Suprapubic skin (tissue), 4 donors: ENCODE data around the gene MEIOB. TPM values are rescaled to one million over a fixed set of nuclear protein-coding genes. Genes with fewer than 3 reads are reported as not detected.

Experiments
- DNase-seq, 2 donors: peaks; one replicate each; pipeline ENCODE4 v3.0.0-alpha.2; 2019; ENCODE audit warnings: low spot score in 2 of 2
- H3K27ac ChIP-seq: fragments of 200-600 bp; sonication (generic); one replicate; pipeline ENCODE4 v1.5.1; 2019
- H3K27me3 ChIP-seq: fragments of 200-600 bp; sonication (generic); one replicate; pipeline ENCODE4 v1.5.1; 2019
- H3K36me3 ChIP-seq: fragments of 200-600 bp; sonication (generic); one replicate; pipeline ENCODE4 v1.5.1; 2019
- H3K4me1 ChIP-seq: fragments of 200-600 bp; sonication (generic); one replicate; pipeline ENCODE4 v1.5.1; 2019
- H3K4me3 ChIP-seq: fragments of 200-600 bp; sonication (generic); one replicate; pipeline ENCODE4 v1.5.1; 2019; ENCODE audit warnings: mild to moderate bottlenecking
- H3K9me3 ChIP-seq: fragments of 200-600 bp; sonication (generic); one replicate; pipeline ENCODE4 v1.5.1; 2019
- CTCF ChIP-seq, 2 donors: fragments of 200-600 bp in 1 of 2; fragments of 450-650 bp in 1 of 2; sonication (generic) in 1 of 2; IDR thresholded peaks; one replicate each; pipeline ENCODE4 v1.5.1; 2016 to 2019; ENCODE audit warnings: antibody characterized with exemption in 2 of 2, mild to moderate bottlenecking in 1 of 2, moderate library complexity in 1 of 2
- EP300 ChIP-seq: sonication (generic); formaldehyde crosslinking; IDR thresholded peaks from one replicate; pipeline ENCODE4 v1.6.1; 2017; ENCODE audit warnings: antibody characterized with exemption
- POLR2A ChIP-seq, 2 donors: fragments of 450-650 bp; IDR thresholded peaks; one replicate each; pipeline ENCODE4 v1.6.1; 2017; ENCODE audit warnings: antibody characterized with exemption in 2 of 2, mild to moderate bottlenecking in 2 of 2, moderate library complexity in 2 of 2
- POLR2AphosphoS5 ChIP-seq, 3 donors: sonication (generic); formaldehyde crosslinking; IDR thresholded peaks; one replicate each; pipeline ENCODE4 v1.6.1; 2017; ENCODE audit warnings: antibody characterized with exemption in 3 of 3
- WGBS: methylation state at CpG from one replicate; pipeline ENCODE4 v1.1.5; 2018; 5-methylcytosine and 5-hydroxymethylcytosine counted together
- total RNA-seq, 4 donors: library from RNA; depleted of rRNA; stranded (reverse); fragments of >200 nt; gene quantifications; one replicate each; pipeline ENCODE4 v1.1.0, GENCODE V29; 2016

The MEIOB gene
- total RNA-seq, 4 donors from 2014 or later: 0.29 to 0.68 TPM; not detected in 2

GRCh38 chr16:1903845-1904840 lies 32.2 kb upstream of the MEIOB start:
- H3K4me1 ChIP-seq: peaks cover 25% of the 10 kb centered on the region

GRCh38 chr16:1903220-1903574 lies 31.2 kb upstream of the MEIOB start:
- no peak for TF ChIP-seq POLR2A (IDR thresholded peaks at IDR 0.05)
- TF ChIP-seq CTCF (IDR thresholded peaks at IDR 0.05): no peak
- TF ChIP-seq POLR2AphosphoS5 (IDR thresholded peaks at IDR 0.05): no peak
- no peak for TF ChIP-seq EP300
- H3K27me3 ChIP-seq: peaks cover 21% of the 10 kb centered on the region
- DNase-seq: no peak
- no peak overlapping the region for H3K4me3 ChIP-seq
- no peaks in the 10 kb centered on the region for H3K9me3 ChIP-seq
- peaks cover 25% of the 10 kb centered on the region for H3K4me1 ChIP-seq
- WGBS: 54% methylated on average over 7 of the region's 13 CpGs
- no peaks in the 10 kb centered on the region for H3K36me3 ChIP-seq
- no peak overlapping the region for H3K27ac ChIP-seq

More at GRCh38 chr16:1903845-1904840, 32.2 kb upstream of the MEIOB start:
- H3K4me3 ChIP-seq: no peak overlapping the region
- H3K36me3 ChIP-seq: no peaks in the 10 kb centered on the region
- WGBS: 62% methylated on average over 14 of the region's 22 CpGs
- DNase-seq: no peak
- H3K9me3 ChIP-seq: no peaks in the 10 kb centered on the region
- H3K27me3 ChIP-seq: peaks cover 23% of the 10 kb centered on the region
- TF ChIP-seq CTCF (IDR thresholded peaks at IDR 0.05): no peak
- H3K27ac ChIP-seq: no peak overlapping the region

- TF ChIP-seq POLR2A (IDR thresholded peaks at IDR 0.05): no peak
- no peak for TF ChIP-seq POLR2AphosphoS5 (IDR thresholded peaks at IDR 0.05)
- no peak for TF ChIP-seq CTCF (IDR thresholded peaks at IDR 0.05)
- no peak for TF ChIP-seq EP300
- Histone ChIP-seq H3K4me1 (peaks cover 22% of the 10 kb centered on the region), H3K27me3 (peaks cover 17% of the 10 kb centered on the region), H3K9me3 (no peaks in the 10 kb centered on the region), H3K36me3 (no peaks in the 10 kb centered on the region), H3K27ac (no peak overlapping the region), H3K4me3 (no peak overlapping the region)
- no peak for DNase-seq
- 73% methylated on average over 8 of the region's 20 CpGs for WGBS
Observed at GRCh38 chr16:1902547-1903219, 30.7 kb upstream of the MEIOB start.

- no peak overlapping the region for H3K27ac ChIP-seq
- peaks cover 16% of the 10 kb centered on the region for H3K4me1 ChIP-seq
- no peaks in the 10 kb centered on the region for H3K9me3 ChIP-seq
- WGBS: 82% methylated on average over 9 of the region's 9 CpGs
- H3K36me3 ChIP-seq: no peaks in the 10 kb centered on the region
- H3K27me3 ChIP-seq: peaks cover 18% of the 10 kb centered on the region
- TF ChIP-seq CTCF (IDR thresholded peaks at IDR 0.05) (no peak), POLR2A (IDR thresholded peaks at IDR 0.05) (no peak), EP300 (no peak), POLR2AphosphoS5 (IDR thresholded peaks at IDR 0.05) (no peak)
- no peak for DNase-seq
- no peak overlapping the region for H3K4me3 ChIP-seq
Observed at GRCh38 chr16:1900452-1900774, 28.4 kb upstream of the MEIOB start.
